ENCODE results near the gene SUV39H1.

The SUV39H1 gene

DNA sequence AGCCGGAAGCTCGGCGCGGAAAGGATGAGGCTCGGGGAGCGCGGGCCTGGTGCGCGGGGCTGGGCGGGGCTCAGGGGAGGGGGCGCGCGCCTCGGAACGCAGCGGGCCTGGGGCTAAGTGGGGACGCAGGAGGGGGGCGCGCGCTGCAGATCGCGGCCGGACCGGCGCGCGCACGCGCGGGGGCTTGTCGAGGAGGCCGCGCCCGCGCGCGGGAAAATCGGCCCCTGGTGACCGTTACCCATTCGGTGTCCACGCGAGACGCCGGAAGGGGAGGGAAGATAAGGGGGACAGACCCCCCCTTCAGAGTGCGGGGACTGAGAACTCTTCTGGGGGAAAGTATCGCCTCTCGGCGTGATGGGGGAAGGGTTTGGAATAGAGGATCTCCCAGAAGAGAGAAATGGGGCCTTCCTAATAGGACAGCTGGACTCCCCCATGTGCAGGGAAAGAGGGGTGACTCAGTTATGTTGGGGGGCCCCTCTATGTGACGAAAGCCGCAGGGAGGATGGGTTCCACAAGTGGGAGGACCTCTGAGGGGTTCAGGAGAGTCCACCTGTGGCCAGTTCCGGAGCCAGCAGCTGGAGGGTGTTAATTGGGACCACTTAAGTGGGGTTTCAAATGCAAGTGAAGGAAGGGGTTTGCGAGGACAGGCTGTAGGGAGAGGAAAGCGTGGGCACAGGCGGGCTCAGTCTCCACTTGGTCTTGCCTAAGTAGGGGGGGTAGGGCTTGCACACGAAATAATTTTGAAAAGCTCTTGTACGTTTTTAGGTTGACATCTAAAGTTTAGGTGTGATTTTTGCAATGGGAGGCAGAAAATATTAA, 584 bp downstream of the SUV39H1 start:
- no peaks in the 10 kb centered on the region for H3K9me3 ChIP-seq (ENCODE audit: control insufficient read depth, insufficient read depth, low read length)
- H3F3A ChIP-seq (ENCODE audit: control insufficient read depth, insufficient read depth) = no peaks in the 10 kb centered on the region
- peaks cover 40% of the 10 kb centered on the region for H3K36me3 ChIP-seq (ENCODE audit: control insufficient read depth, low read length)
- peak overlapping the region; percentile 75 for H3K4me2 ChIP-seq (ENCODE audit: low read length)
- peaks cover 22% of the 10 kb centered on the region for H3K4me1 ChIP-seq (ENCODE audit: control insufficient read depth, low read length)
- H3K4me3 ChIP-seq (ENCODE audit: low read length) = peak overlapping the region; percentile 84
- peak overlapping the region; percentile 73 for H3K27ac ChIP-seq (ENCODE audit: low read depth, low read length)
- no peaks in the 10 kb centered on the region for H3K27me3 ChIP-seq (ENCODE audit: control insufficient read depth, low read length)
- TF ChIP-seq, protein P1, sequence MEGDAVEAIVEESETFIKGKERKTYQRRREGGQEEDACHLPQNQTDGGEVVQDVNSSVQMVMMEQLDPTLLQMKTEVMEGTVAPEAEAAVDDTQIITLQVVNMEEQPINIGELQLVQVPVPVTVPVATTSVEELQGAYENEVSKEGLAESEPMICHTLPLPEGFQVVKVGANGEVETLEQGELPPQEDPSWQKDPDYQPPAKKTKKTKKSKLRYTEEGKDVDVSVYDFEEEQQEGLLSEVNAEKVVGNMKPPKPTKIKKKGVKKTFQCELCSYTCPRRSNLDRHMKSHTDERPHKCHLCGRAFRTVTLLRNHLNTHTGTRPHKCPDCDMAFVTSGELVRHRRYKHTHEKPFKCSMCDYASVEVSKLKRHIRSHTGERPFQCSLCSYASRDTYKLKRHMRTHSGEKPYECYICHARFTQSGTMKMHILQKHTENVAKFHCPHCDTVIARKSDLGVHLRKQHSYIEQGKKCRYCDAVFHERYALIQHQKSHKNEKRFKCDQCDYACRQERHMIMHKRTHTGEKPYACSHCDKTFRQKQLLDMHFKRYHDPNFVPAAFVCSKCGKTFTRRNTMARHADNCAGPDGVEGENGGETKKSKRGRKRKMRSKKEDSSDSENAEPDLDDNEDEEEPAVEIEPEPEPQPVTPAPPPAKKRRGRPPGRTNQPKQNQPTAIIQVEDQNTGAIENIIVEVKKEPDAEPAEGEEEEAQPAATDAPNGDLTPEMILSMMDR (IDR thresholded peaks at IDR 0.05; ENCODE audit: low read depth, low read length, poor library complexity, severe bottlenecking) = no peak
- TF ChIP-seq EZH2phosphoT487 (IDR thresholded peaks at IDR 0.05; ENCODE audit: borderline replicate concordance, low read length) = no peak
- no peaks in the 10 kb centered on the region for H3K9me2 ChIP-seq (replicated peaks; ENCODE audit: control insufficient read depth, low read length)
- no peaks in the 10 kb centered on the region for H4K20me1 ChIP-seq (ENCODE audit: control insufficient read depth, insufficient read depth, low read depth, low read length)
- peaks cover 52% of the 10 kb centered on the region for H3K79me2 ChIP-seq (ENCODE audit: control insufficient read depth, low read length)

DNA sequence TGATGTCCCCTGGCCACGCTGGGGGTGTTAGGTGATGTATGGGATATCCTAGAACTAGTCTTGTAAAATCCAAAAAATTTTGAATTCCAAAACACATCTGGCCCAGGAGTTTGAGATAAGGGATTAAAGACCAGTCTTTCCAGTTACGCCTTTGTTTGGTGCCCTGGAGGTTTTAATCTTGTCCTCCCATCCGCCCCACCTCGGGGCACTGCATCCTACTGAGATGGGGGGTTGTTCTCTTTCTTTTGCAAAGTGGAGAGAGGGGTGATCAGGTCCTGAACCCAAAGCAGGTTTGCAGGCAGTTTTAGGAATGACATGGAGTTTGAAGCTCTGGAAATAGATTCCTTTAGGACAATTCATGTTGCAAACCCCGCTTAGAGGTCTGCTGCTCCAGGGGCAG, 1.8 kb downstream of the SUV39H1 start:
- H3F3A ChIP-seq (ENCODE audit: control insufficient read depth, insufficient read depth) = no peaks in the 10 kb centered on the region
- H4K20me1 ChIP-seq (ENCODE audit: control insufficient read depth, insufficient read depth, low read depth, low read length) = no peaks in the 10 kb centered on the region
- H3K79me2 ChIP-seq (ENCODE audit: control insufficient read depth, low read length) = peaks cover 64% of the 10 kb centered on the region
- no peaks in the 10 kb centered on the region for H3K9me2 ChIP-seq (replicated peaks; ENCODE audit: control insufficient read depth, low read length)
- H3K4me3 ChIP-seq (ENCODE audit: low read length) = no peak overlapping the region; the same call in 1 of the 2 replicates
- H3K27me3 ChIP-seq (ENCODE audit: control insufficient read depth, low read length) = no peaks in the 10 kb centered on the region
- H3K36me3 ChIP-seq (ENCODE audit: control insufficient read depth, low read length) = peaks cover 52% of the 10 kb centered on the region
- no peak overlapping the region for H3K27ac ChIP-seq (ENCODE audit: low read depth, low read length)
- no peaks in the 10 kb centered on the region for H3K9me3 ChIP-seq (ENCODE audit: control insufficient read depth, insufficient read depth, low read length)
- peak overlapping the region; percentile 75; the same call in 1 of the 2 replicates for H3K4me2 ChIP-seq (ENCODE audit: low read length)
- H3K4me1 ChIP-seq (ENCODE audit: control insufficient read depth, low read length) = peaks cover 22% of the 10 kb centered on the region
- TF ChIP-seq, protein P1 (IDR thresholded peaks at IDR 0.05; ENCODE audit: low read depth, low read length, poor library complexity, severe bottlenecking) = no peak
- TF ChIP-seq EZH2phosphoT487 (IDR thresholded peaks at IDR 0.05; ENCODE audit: borderline replicate concordance, low read length) = no peak

DNA sequence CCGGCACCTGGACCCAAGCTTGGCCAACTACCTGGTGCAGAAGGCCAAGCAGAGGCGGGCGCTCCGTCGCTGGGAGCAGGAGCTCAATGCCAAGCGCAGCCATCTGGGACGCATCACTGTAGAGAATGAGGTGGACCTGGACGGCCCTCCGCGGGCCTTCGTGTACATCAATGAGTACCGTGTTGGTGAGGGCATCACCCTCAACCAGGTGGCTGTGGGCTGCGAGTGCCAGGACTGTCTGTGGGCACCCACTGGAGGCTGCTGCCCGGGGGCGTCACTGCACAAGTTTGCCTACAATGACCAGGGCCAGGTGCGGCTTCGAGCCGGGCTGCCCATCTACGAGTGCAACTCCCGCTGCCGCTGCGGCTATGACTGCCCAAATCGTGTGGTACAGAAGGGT, 3.7 kb downstream of the SUV39H1 start:
- H3K9me2 ChIP-seq (replicated peaks; ENCODE audit: control insufficient read depth, low read length) = no peaks in the 10 kb centered on the region
- no peak overlapping the region for H3K4me3 ChIP-seq (ENCODE audit: low read length)
- peaks cover 68% of the 10 kb centered on the region for H3K36me3 ChIP-seq (ENCODE audit: control insufficient read depth, low read length)
- H3K27me3 ChIP-seq (ENCODE audit: control insufficient read depth, low read length) = no peaks in the 10 kb centered on the region
- no peak overlapping the region for H3K27ac ChIP-seq (ENCODE audit: low read depth, low read length)
- H4K20me1 ChIP-seq (ENCODE audit: control insufficient read depth, insufficient read depth, low read depth, low read length) = no peaks in the 10 kb centered on the region
- H3K4me1 ChIP-seq (ENCODE audit: control insufficient read depth, low read length) = peaks cover 19% of the 10 kb centered on the region
- H3K9me3 ChIP-seq (ENCODE audit: control insufficient read depth, insufficient read depth, low read length) = no peaks in the 10 kb centered on the region
- TF ChIP-seq EZH2phosphoT487 (IDR thresholded peaks at IDR 0.05; ENCODE audit: borderline replicate concordance, low read length) = no peak
- TF ChIP-seq, protein P1 (IDR thresholded peaks at IDR 0.05; ENCODE audit: low read depth, low read length, poor library complexity, severe bottlenecking) = no peak
- no peaks in the 10 kb centered on the region for H3F3A ChIP-seq (ENCODE audit: control insufficient read depth, insufficient read depth)
- H3K79me2 ChIP-seq (ENCODE audit: control insufficient read depth, low read length) = peaks cover 80% of the 10 kb centered on the region
- no peak overlapping the region for H3K4me2 ChIP-seq (ENCODE audit: low read length)
